Measurements from ENCODE around the gene SCYGR5. TPM values are rescaled to one million over a fixed set of nuclear protein-coding genes. Genes with fewer than 3 reads are reported as not detected.

Gene SCYGR5
- total RNA-seq, 1 donor from 2014 or later: not detected

- Histone ChIP-seq H3K36me3 (no peaks in the 10 kb centered on the region), H3K9me3 (no peaks in the 10 kb centered on the region), H3K4me1 (peaks cover 5% of the 10 kb centered on the region), H3K27me3 (ENCODE audit: low read depth) (no peaks in the 10 kb centered on the region), H3K27ac (no peak overlapping the region), H3K4me3 (no peak overlapping the region)
- no peak for TF ChIP-seq CTCF (IDR thresholded peaks at IDR 0.05)
- DNase-seq (no peak), ATAC-seq (no peak)
- intact Hi-C loops (cut with DNase I): no loop called here
Measured at GRCh38 chr2:227713291-227713690, 46.7 kb downstream of the SCYGR5 start.

GRCh38 chr2:227716501-227716900 is 49.9 kb downstream of the SCYGR5 start:
- Histone ChIP-seq H3K9me3 (no peaks in the 10 kb centered on the region), H3K4me1 (peaks cover 5% of the 10 kb centered on the region), H3K36me3 (no peaks in the 10 kb centered on the region), H3K27me3 (ENCODE audit: low read depth) (no peaks in the 10 kb centered on the region), H3K4me3 (peak overlapping the region; percentile 64), H3K27ac (no peak overlapping the region)
- no peak for DNase-seq
- intact Hi-C loops (cut with DNase I): no loop called here
- no peak for ATAC-seq
- no peak for TF ChIP-seq CTCF (IDR thresholded peaks at IDR 0.05)

Other genes starting within 250 kb of the SCYGR5 start
- gene AGFG1, start 194.6 kb upstream of the SCYGR5 start, total RNA-seq: 100 TPM
- gene SCYGR2, start 67.9 kb upstream of the SCYGR5 start, total RNA-seq: not detected
- gene SCYGR3, start 52.0 kb upstream of the SCYGR5 start, total RNA-seq: not detected
- gene SCYGR4, start 49.3 kb upstream of the SCYGR5 start, total RNA-seq: not detected
- gene SLC19A3, start 51.2 kb downstream of the SCYGR5 start, total RNA-seq: 40.7 TPM
- not detected for gene SCYGR6, start 58.0 kb downstream of the SCYGR5 start, total RNA-seq
- gene SCYGR7, start 61.5 kb downstream of the SCYGR5 start, total RNA-seq: not detected
- gene SCYGR8, start 79.1 kb downstream of the SCYGR5 start, total RNA-seq: not detected
- 1.6 TPM for gene CCL20, start 147.0 kb downstream of the SCYGR5 start, total RNA-seq
- 4.9 TPM for gene DAW1, start 204.8 kb downstream of the SCYGR5 start, total RNA-seq